ENCODE measurements around the gene MEGF8.
"Not testable (repeated sequence)": the region's sequence is repeated elsewhere in the genome, so short reads cannot be mapped to it uniquely, and the experiment has no call there.

Gene MEGF8

GRCh38 chr19:42324655-42325307 is 654 bp upstream of the MEGF8 start:
- H3K27ac ChIP-seq (ENCODE audit: low read depth, low read length), result no peak overlapping the region; the same call in 1 of the 2 replicates
- H3K4me3 ChIP-seq (ENCODE audit: low read length), result peak overlapping the region; percentile 46

DNA sequence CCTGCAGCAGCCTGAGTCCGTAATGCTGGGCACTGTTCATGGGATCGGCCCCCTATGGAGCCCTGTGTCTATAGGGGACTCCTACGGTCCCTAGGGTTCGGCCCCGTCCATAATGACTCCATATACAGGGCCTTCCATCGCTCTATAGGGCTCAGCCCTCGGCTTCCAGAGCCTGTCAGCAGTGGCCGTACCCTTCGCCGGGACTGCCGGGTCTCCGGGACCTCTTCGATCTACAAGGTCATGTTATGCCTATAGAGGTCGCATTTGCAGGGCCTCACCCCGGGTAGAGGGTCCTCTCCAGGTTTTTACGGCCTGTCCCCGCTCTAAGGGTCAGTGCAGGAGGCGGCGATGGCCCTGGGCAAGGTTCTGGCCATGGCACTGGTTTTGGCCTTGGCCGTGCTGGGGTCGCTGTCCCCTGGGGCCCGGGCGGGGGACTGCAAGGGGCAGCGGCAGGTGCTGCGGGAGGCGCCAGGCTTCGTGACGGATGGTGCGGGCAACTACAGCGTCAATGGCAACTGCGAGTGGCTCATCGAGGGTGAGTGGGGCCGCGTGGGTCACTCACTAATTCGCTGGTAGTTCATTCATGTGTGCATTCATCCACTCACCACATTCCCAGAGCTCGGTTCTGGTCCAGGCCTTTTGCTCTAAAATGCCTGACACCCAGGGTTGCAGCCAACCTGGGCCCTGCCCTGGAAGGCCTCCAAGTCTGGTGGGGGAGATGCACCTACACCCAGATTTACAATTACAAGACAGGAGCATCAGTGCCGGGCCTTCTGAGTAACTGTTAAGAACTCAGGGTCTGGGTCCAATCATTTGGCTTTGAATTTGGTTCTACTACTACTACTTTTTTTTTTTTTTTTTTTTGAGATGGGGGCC is 699 bp downstream of the MEGF8 start:
- Histone ChIP-seq H3K9ac (ENCODE audit: low read depth, low read length) (peak overlapping the region; percentile 72), H3K4me1 (ENCODE audit: insufficient read depth, low read length) (no peaks in the 10 kb centered on the region), H3K4me3 (ENCODE audit: low read length) (peak overlapping the region; percentile 91), H3K27me3 (ENCODE audit: insufficient read depth, low read length) (peaks cover 33% of the 10 kb centered on the region), H3K9me3 (ENCODE audit: insufficient read depth, low read depth, low read length) (no peaks in the 10 kb centered on the region), H3K36me3 (ENCODE audit: insufficient read depth, low read length) (no peaks in the 10 kb centered on the region), H3K27ac (ENCODE audit: low read depth, low read length) (peak overlapping the region; percentile 71)
- WGBS, result 8% methylated on average over 37 of the region's 37 CpGs

More at GRCh38 chr19:42324655-42325307, 654 bp upstream of the MEGF8 start:
- peaks cover 39% of the 10 kb centered on the region for H3K27me3 ChIP-seq (ENCODE audit: insufficient read depth, low read length)
- no peaks in the 10 kb centered on the region for H3K9me3 ChIP-seq (ENCODE audit: insufficient read depth, low read depth, low read length)
- H3K4me1 ChIP-seq (ENCODE audit: insufficient read depth, low read length), result no peaks in the 10 kb centered on the region
- H3K36me3 ChIP-seq (ENCODE audit: insufficient read depth, low read length), result no peaks in the 10 kb centered on the region
- H3K9ac ChIP-seq (ENCODE audit: low read depth, low read length), result no peak overlapping the region
- WGBS, result 2% methylated on average over 38 of the region's 38 CpGs

DNA sequence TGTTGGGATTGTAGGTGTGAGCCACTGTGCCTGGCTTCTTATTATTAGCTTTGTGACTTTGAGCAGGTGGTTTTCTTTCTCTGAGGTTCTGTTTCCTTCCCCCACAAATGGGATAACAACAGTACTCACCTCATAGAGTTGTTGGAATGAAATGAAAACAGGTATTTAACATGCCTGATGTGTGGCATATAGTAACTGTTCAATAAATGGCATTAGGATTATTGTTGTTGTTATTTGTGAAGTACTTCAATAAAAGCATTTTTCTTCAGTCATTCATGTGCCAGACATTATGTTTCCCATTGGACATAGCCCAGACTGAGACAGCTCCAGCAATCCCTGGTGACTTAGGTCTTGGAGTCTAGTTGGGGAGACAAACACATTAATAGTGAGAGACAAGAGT is 1.5 kb downstream of the MEGF8 start:
- H3K27ac ChIP-seq (ENCODE audit: low read depth, low read length), result no peak overlapping the region
- H3K9me3 ChIP-seq (ENCODE audit: insufficient read depth, low read depth, low read length), result no peaks in the 10 kb centered on the region
- no peak overlapping the region for H3K9ac ChIP-seq (ENCODE audit: low read depth, low read length)
- H3K4me1 ChIP-seq (ENCODE audit: insufficient read depth, low read length), result no peaks in the 10 kb centered on the region
- no peaks in the 10 kb centered on the region for H3K36me3 ChIP-seq (ENCODE audit: insufficient read depth, low read length)
- H3K27me3 ChIP-seq (ENCODE audit: insufficient read depth, low read length), result peaks cover 28% of the 10 kb centered on the region
- peak overlapping the region; percentile 91; the same call in 1 of the 2 replicates for H3K4me3 ChIP-seq (ENCODE audit: low read length)

- no peak overlapping the region for H3K4me3 ChIP-seq (ENCODE audit: low read length)
- H3K27me3 ChIP-seq (ENCODE audit: insufficient read depth, low read length), result peaks cover 24% of the 10 kb centered on the region
- H3K36me3 ChIP-seq (ENCODE audit: insufficient read depth, low read length), result no peaks in the 10 kb centered on the region
- H3K4me1 ChIP-seq (ENCODE audit: insufficient read depth, low read length), result no peaks in the 10 kb centered on the region
- no peaks in the 10 kb centered on the region for H3K9me3 ChIP-seq (ENCODE audit: insufficient read depth, low read depth, low read length)
- H3K9ac ChIP-seq (ENCODE audit: low read depth, low read length), result no peak overlapping the region
- 95% methylated on average over 5 of the region's 5 CpGs for WGBS
- no peak overlapping the region for H3K27ac ChIP-seq (ENCODE audit: low read depth, low read length)
These were observed 1.9 kb downstream of the MEGF8 start for GRCh38 chr19:42327381-42327780.

GRCh38 chr19:42328106-42328505 is 2.7 kb downstream of the MEGF8 start:
- Histone ChIP-seq H3K27ac (ENCODE audit: low read depth, low read length) (no peak overlapping the region), H3K36me3 (ENCODE audit: insufficient read depth, low read length) (no peaks in the 10 kb centered on the region), H3K27me3 (ENCODE audit: insufficient read depth, low read length) (peaks cover 19% of the 10 kb centered on the region), H3K9me3 (ENCODE audit: insufficient read depth, low read depth, low read length) (no peaks in the 10 kb centered on the region), H3K4me1 (ENCODE audit: insufficient read depth, low read length) (no peaks in the 10 kb centered on the region), H3K4me3 (ENCODE audit: low read length) (no peak overlapping the region), H3K9ac (ENCODE audit: low read depth, low read length) (no peak overlapping the region)
- WGBS, result 89% methylated on average over 1 of the region's 1 CpG

DNA sequence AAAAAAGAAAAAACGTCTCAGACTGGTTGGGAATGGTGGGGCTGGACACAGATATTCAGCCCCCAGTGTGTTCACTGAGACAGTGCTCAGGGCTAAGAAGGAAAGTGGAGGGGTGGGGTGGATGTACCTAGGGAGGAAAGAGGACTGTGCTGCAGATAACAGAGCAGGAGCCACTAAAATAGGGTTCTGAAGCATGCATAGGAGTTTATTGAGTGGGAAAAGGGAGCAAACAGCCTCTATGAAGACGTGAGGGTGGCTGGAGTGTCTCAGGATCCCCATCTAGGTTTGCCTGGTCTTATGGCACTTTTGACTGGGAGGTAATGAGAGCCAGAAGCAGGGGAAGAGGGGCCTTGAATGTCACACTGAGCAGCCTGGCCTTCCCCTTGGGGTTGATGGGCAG is 3.4 kb downstream of the MEGF8 start:
- Histone ChIP-seq H3K9ac (ENCODE audit: low read depth, low read length) (no peak overlapping the region), H3K36me3 (ENCODE audit: insufficient read depth, low read length) (no peaks in the 10 kb centered on the region), H3K4me3 (ENCODE audit: low read length) (no peak overlapping the region), H3K27me3 (ENCODE audit: insufficient read depth, low read length) (peaks cover 12% of the 10 kb centered on the region), H3K4me1 (ENCODE audit: insufficient read depth, low read length) (no peaks in the 10 kb centered on the region), H3K27ac (ENCODE audit: low read depth, low read length) (no peak overlapping the region), H3K9me3 (ENCODE audit: insufficient read depth, low read depth, low read length) (no peaks in the 10 kb centered on the region)
- 79% methylated on average over 2 of the region's 2 CpGs for WGBS

GRCh38 chr19:42330241-42330711 is 4.8 kb downstream of the MEGF8 start:
- H3K9ac ChIP-seq (ENCODE audit: low read depth, low read length), result no peak overlapping the region
- H3K4me3 ChIP-seq (ENCODE audit: low read length), result no peak overlapping the region
- 84% methylated on average over 2 of the region's 2 CpGs for WGBS
- H3K36me3 ChIP-seq (ENCODE audit: insufficient read depth, low read length), result no peaks in the 10 kb centered on the region
- H3K27ac ChIP-seq (ENCODE audit: low read depth, low read length), result no peak overlapping the region
- H3K9me3 ChIP-seq (ENCODE audit: insufficient read depth, low read depth, low read length), result no peaks in the 10 kb centered on the region
- H3K27me3 ChIP-seq (ENCODE audit: insufficient read depth, low read length), result no peaks in the 10 kb centered on the region
- H3K4me1 ChIP-seq (ENCODE audit: insufficient read depth, low read length), result no peaks in the 10 kb centered on the region

DNA sequence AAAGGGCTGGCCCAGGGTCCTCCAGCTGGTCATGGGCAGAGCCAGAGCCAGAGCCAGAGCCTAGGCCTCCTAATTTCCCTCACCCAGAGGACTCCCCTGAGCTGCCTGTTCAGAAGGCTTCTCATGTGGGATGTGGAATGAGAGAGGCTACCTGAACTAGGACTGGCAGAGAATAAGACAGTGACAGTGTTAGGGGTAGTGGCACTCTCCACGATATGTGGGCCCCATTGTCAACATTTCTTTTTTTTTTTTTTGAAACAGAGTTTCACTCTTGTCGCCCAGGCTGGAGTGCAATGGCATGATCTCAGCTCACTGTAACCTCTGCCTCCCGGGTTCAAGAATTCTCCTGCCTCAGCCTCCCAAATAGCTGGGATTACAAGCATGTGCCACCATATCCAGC is 5.9 kb downstream of the MEGF8 start:
- H3K4me1 ChIP-seq (ENCODE audit: insufficient read depth, low read length); H3K4me3 ChIP-seq (ENCODE audit: low read length); H3K27ac ChIP-seq (ENCODE audit: low read depth, low read length); H3K27me3 ChIP-seq (ENCODE audit: insufficient read depth, low read length); H3K36me3 ChIP-seq (ENCODE audit: insufficient read depth, low read length); H3K9me3 ChIP-seq (ENCODE audit: insufficient read depth, low read depth, low read length); H3K9ac ChIP-seq (ENCODE audit: low read depth, low read length): not testable (repeated sequence)
- 93% methylated on average over 3 of the region's 3 CpGs for WGBS

DNA sequence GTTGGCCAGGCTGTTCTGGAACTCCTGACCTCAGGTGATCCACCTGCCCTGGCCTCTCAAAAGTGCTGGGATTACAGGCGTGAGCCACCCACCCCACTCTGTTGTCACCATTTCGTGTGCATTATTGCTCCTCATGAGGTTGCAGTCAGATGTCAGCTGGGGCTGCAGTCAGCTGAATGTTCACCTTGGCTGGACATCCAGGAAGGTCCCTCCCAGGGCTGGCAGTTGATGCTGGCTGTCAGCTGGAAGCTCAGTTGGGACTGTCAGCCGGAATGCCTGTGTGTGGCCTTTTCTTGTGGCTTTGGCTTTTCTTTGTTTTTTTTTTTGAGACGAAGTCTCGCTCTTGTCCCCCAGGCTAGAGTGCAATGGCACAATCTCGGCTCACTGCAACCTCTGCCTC is 6.6 kb downstream of the MEGF8 start:
- Histone ChIP-seq H3K27me3 (ENCODE audit: insufficient read depth, low read length) (no peaks in the 10 kb centered on the region), H3K4me1 (ENCODE audit: insufficient read depth, low read length) (no peaks in the 10 kb centered on the region), H3K9ac (ENCODE audit: low read depth, low read length) (no peak overlapping the region), H3K36me3 (ENCODE audit: insufficient read depth, low read length) (peaks cover 12% of the 10 kb centered on the region), H3K9me3 (ENCODE audit: insufficient read depth, low read depth, low read length) (no peaks in the 10 kb centered on the region), H3K4me3 (ENCODE audit: low read length) (no peak overlapping the region), H3K27ac (ENCODE audit: low read depth, low read length) (no peak overlapping the region)
- 96% methylated on average over 6 of the region's 6 CpGs for WGBS

GRCh38 chr19:42333018-42333417 is 7.6 kb downstream of the MEGF8 start:
- Histone ChIP-seq H3K4me3 (ENCODE audit: low read length) (no peak overlapping the region), H3K27ac (ENCODE audit: low read depth, low read length) (no peak overlapping the region), H3K27me3 (ENCODE audit: insufficient read depth, low read length) (no peaks in the 10 kb centered on the region), H3K36me3 (ENCODE audit: insufficient read depth, low read length) (peaks cover 13% of the 10 kb centered on the region), H3K9ac (ENCODE audit: low read depth, low read length) (no peak overlapping the region), H3K9me3 (ENCODE audit: insufficient read depth, low read depth, low read length) (no peaks in the 10 kb centered on the region), H3K4me1 (ENCODE audit: insufficient read depth, low read length) (no peaks in the 10 kb centered on the region)
- WGBS, result 92% methylated on average over 3 of the region's 3 CpGs

DNA sequence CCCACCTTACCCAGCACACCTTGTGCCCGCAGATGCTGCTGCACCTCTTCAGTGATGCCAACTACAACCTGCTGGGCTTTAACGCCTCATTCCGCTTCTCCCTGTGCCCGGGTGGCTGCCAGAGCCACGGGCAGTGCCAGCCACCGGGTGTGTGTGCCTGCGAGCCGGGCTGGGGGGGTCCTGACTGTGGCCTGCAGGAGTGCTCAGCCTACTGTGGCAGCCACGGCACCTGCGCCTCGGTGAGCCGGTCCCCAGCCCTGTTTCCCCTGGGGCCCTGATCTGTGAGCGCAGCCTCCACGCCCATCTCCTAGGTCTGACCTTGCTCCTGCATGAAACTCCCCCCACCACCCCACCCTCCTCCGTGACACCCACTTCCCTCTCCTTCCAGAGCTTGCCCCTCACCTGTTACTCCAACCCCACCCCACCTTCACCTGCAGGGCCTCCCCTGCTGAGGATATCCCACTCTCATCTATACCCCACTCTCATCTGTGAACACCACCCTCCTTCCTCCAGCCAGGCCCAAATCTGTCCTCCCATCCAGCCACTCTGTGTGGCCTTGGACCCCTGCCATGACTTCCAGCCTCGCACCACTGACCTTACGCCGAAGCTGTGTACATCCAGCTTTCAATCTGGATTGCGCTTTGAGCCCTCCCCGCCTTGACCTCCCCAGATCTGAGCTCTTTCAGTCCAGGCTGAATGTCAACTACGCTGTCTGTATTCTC is 8.7 kb downstream of the MEGF8 start:
- H3K36me3 ChIP-seq (ENCODE audit: insufficient read depth, low read length), result peaks cover 15% of the 10 kb centered on the region
- no peak overlapping the region for H3K27ac ChIP-seq (ENCODE audit: low read depth, low read length)
- WGBS, result 94% methylated on average over 21 of the region's 21 CpGs
- no peaks in the 10 kb centered on the region for H3K9me3 ChIP-seq (ENCODE audit: insufficient read depth, low read depth, low read length)
- H3K9ac ChIP-seq (ENCODE audit: low read depth, low read length), result no peak overlapping the region
- no peaks in the 10 kb centered on the region for H3K4me1 ChIP-seq (ENCODE audit: insufficient read depth, low read length)
- no peak overlapping the region for H3K4me3 ChIP-seq (ENCODE audit: low read length)
- H3K27me3 ChIP-seq (ENCODE audit: insufficient read depth, low read length), result no peaks in the 10 kb centered on the region

Data from HUES64 (cell line).